Body of pancreas (tissue), 4 donors: ENCODE results near the gene GOLGA8N.
"Not testable (repeated sequence)": the region's sequence is repeated elsewhere in the genome, so short reads cannot be mapped to it uniquely, and the experiment has no call there.

Experiments used
- CTCF ChIP-seq, 7 experiments: fragments of 450-650 bp in 4 of 7; fragments of 200-600 bp in 3 of 7; sonication (generic) in 3 of 7; IDR thresholded peaks; one replicate each; pipeline ENCODE4 v1.5.1; 2016 to 2019; ENCODE audit warnings: antibody characterized with exemption in 7 of 7
- POLR2A ChIP-seq, 3 donors: fragments of 450-650 bp; IDR thresholded peaks; one replicate each; pipeline ENCODE4 v1.6.1; 2016; ENCODE audit warnings: antibody characterized with exemption in 3 of 3, mild to moderate bottlenecking in 2 of 3

GRCh38 chr15:32568988-32569387 lies 24.3 kb upstream of the GOLGA8N start:
- not testable (repeated sequence) for TF ChIP-seq CTCF, POLR2A (IDR thresholded peaks at IDR 0.05)
